ENCODE results near the gene TBC1D24. TPM values are rescaled to one million over a fixed set of nuclear protein-coding genes. Genes with fewer than 3 reads are reported as not detected.
A peak's percentile ranks its signal among the peaks of the same experiment; 100 is the strongest.

The TBC1D24 gene
- polyA plus RNA-seq, 1 of the 3 experiments (the other 2 are of a cell fraction) = 6.7 TPM

DNA sequence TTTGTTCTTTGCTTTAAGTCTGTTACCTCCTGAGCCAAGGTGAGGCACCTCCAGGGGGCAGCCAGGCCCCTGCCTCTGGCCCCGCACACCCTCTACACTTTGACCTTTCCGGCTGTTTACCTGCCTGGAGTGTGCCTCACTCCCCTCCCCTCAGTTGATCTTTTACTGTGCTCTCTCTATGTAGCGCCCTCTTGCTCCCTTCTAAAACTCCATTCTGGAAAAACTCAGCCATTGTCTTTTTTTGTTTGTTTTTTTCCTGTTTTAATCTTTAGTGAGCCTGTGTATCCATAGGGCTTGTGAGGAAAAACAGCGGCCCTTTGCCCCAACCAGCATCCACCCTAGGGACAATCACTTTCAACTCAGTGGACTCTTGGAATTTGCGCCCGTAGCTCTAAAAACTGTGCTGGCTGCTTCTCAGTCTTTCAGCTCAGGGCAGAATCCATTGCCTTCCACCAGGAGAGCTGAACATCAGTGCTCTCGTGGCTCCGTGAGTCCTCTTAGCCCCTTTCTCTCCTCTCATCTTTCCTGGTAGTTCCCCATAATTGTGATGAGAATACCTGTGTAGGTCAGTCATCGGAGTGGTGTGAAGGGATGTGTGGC, 49.5 kb downstream of the TBC1D24 start:
- no peaks in the 10 kb centered on the region for H3K9me3 ChIP-seq
- H4K20me1 ChIP-seq (ENCODE audit: insufficient read depth) = peaks cover under 1% of the 10 kb centered on the region; the same call in 1 of the 2 replicates
- ChIA-PET POLR2A (no interaction called here), CTCF (interaction anchor here (2.3 kb wide), 1 partner anchor 23 kb away, joined by 8 read pairs; no protein-coding TSS in a partner anchor)
- H2AFZ ChIP-seq (ENCODE audit: low read depth) = no peak overlapping the region
- peaks cover 0 to 10% of the 10 kb centered on the region in 2 experiments; a peak in 2 of 4 replicates for H3K4me1 ChIP-seq (ENCODE audit: control insufficient read depth in 1 of 2, insufficient read depth in 2 of 2, low read depth in 1 of 2, low read length in 1 of 2)
- no peak overlapping the region for H3K4me2 ChIP-seq
- H3K36me3 ChIP-seq (replicated peaks in 1 of 2; ENCODE audit: control insufficient read depth in 1 of 2, insufficient read depth in 2 of 2, low read length in 1 of 2) = peaks cover 24 to 41% of the 10 kb centered on the region in 2 experiments
- no peak for DNase-seq
- peaks cover under 1% of the 10 kb centered on the region for H3F3A ChIP-seq (replicated peaks; ENCODE audit: insufficient read depth)
- no peak overlapping the region for H3K9ac ChIP-seq
- H3K79me2 ChIP-seq (ENCODE audit: insufficient read depth) = peaks cover 39% of the 10 kb centered on the region
- H3K27ac ChIP-seq (ENCODE audit: low read depth in 2 of 2, low read length in 1 of 2) = no peak overlapping the region
- no peaks in the 10 kb centered on the region for H3K9me2 ChIP-seq
- no peak overlapping the region for H3K4me3 ChIP-seq (ENCODE audit: low read depth in 2 of 2, low read length in 1 of 2)
- TF ChIP-seq TAF1 (IDR thresholded peaks at IDR 0.05; ENCODE audit: borderline replicate concordance, low read depth, low read length) (no peak), TCF12 (IDR thresholded peaks at IDR 0.05) (no peak), RXRA (IDR thresholded peaks at IDR 0.05; ENCODE audit: borderline replicate concordance, low read depth) (no peak), MXI1 (IDR thresholded peaks at IDR 0.05; ENCODE audit: low read depth, low read length) (no peak), NFIC (IDR thresholded peaks at IDR 0.05; ENCODE audit: borderline replicate concordance) (no peak), ELF1 (IDR thresholded peaks at IDR 0.05) (no peak), YY1 (IDR thresholded peaks at IDR 0.05; ENCODE audit: low read depth) (no peak), NRF1 (IDR thresholded peaks at IDR 0.05; ENCODE audit: low read depth, low read length) (no peak), GATA2 (CRISPR knock-in tag; IDR thresholded peaks at IDR 0.05) (no peak), RFX5 (IDR thresholded peaks at IDR 0.05; ENCODE audit: low read length) (no peak), FOSL2 (IDR thresholded peaks at IDR 0.05; ENCODE audit: borderline replicate concordance, low read depth) (no peak), EZH2phosphoT487 (IDR thresholded peaks at IDR 0.05; ENCODE audit: borderline replicate concordance, low read depth) (no peak), RCOR1 (IDR thresholded peaks at IDR 0.05; ENCODE audit: low read length) (no peak)
- TF ChIP-seq, protein P1, sequence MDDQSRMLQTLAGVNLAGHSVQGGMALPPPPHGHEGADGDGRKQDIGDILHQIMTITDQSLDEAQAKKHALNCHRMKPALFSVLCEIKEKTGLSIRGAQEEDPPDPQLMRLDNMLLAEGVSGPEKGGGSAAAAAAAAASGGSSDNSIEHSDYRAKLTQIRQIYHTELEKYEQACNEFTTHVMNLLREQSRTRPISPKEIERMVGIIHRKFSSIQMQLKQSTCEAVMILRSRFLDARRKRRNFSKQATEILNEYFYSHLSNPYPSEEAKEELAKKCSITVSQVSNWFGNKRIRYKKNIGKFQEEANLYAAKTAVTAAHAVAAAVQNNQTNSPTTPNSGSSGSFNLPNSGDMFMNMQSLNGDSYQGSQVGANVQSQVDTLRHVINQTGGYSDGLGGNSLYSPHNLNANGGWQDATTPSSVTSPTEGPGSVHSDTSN (IDR thresholded peaks at IDR 0.05) = no peak
- TF ChIP-seq, protein P2, sequence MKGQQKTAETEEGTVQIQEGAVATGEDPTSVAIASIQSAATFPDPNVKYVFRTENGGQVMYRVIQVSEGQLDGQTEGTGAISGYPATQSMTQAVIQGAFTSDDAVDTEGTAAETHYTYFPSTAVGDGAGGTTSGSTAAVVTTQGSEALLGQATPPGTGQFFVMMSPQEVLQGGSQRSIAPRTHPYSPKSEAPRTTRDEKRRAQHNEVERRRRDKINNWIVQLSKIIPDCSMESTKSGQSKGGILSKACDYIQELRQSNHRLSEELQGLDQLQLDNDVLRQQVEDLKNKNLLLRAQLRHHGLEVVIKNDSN (IDR thresholded peaks at IDR 0.05; ENCODE audit: borderline replicate concordance, low read depth) = no peak
- WGBS (ENCODE audit: low lambda C conversion rate) = 95% methylated on average over 9 of the region's 9 CpGs
- no peaks in the 10 kb centered on the region for H3K27me3 ChIP-seq (ENCODE audit: insufficient read depth)

DNA sequence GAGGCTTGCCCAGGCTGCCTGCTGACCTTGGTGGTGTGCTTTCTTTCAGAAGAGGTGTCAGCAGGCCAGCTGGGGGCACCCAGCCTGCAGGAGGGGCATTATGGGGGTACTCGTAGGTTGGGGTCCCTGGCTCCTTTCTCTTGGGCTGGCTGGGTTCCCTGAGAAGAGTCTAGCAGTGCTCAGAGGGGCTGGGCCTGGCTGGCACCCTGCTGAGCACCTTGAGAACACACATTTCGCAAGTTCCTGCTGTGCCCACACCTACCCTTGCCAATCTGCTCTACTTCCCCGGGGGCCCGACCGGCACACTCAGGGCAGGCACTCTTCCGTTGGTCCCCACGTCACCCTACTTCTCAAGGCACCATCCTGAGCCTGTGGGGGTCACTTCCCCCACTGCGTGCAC, 51.2 kb downstream of the TBC1D24 start:
- H3K9me2 ChIP-seq = no peaks in the 10 kb centered on the region
- peak; percentile 11 for DNase-seq
- H3K36me3 ChIP-seq (replicated peaks in 1 of 2; ENCODE audit: control insufficient read depth in 1 of 2, insufficient read depth in 2 of 2, low read length in 1 of 2) = peaks cover 24 to 39% of the 10 kb centered on the region in 2 experiments
- 97% methylated on average over 7 of the region's 8 CpGs for WGBS (ENCODE audit: low lambda C conversion rate)
- ChIA-PET POLR2A (no interaction called here), CTCF (no interaction called here)
- H3K27me3 ChIP-seq (ENCODE audit: insufficient read depth) = no peaks in the 10 kb centered on the region
- peaks cover 32% of the 10 kb centered on the region for H3K79me2 ChIP-seq (ENCODE audit: insufficient read depth)
- H3K4me1 ChIP-seq (ENCODE audit: control insufficient read depth in 1 of 2, insufficient read depth in 2 of 2, low read depth in 1 of 2, low read length in 1 of 2) = peaks cover 0 to 6% of the 10 kb centered on the region in 2 experiments; a peak in 3 of 4 replicates
- no peak overlapping the region for H3K4me3 ChIP-seq (ENCODE audit: low read depth in 2 of 2, low read length in 1 of 2)
- H3K9ac ChIP-seq = no peak overlapping the region
- H3K4me2 ChIP-seq = no peak overlapping the region
- peaks cover 2% of the 10 kb centered on the region for H3F3A ChIP-seq (replicated peaks; ENCODE audit: insufficient read depth)
- H2AFZ ChIP-seq (ENCODE audit: low read depth) = no peak overlapping the region
- no peak overlapping the region for H3K27ac ChIP-seq (ENCODE audit: low read depth in 2 of 2, low read length in 1 of 2)
- no peaks in the 10 kb centered on the region for H3K9me3 ChIP-seq
- H4K20me1 ChIP-seq (ENCODE audit: insufficient read depth) = no peaks in the 10 kb centered on the region
- TF ChIP-seq, protein P1 (IDR thresholded peaks at IDR 0.05) = no peak
- TF ChIP-seq FOXM1 (IDR thresholded peaks at IDR 0.05; ENCODE audit: low read depth) (no peak), POLR2AphosphoS5 (IDR thresholded peaks at IDR 0.05; ENCODE audit: low read depth, low read length) (no peak), SMC3 (IDR thresholded peaks at IDR 0.05; ENCODE audit: low read depth, low read length) (no peak), ELF1 (IDR thresholded peaks at IDR 0.05) (no peak), CHD2 (IDR thresholded peaks at IDR 0.05; ENCODE audit: low read length, partially characterized antibody) (no peak), FOSL2 (IDR thresholded peaks at IDR 0.05; ENCODE audit: borderline replicate concordance, low read depth) (no peak), TCF12 (IDR thresholded peaks at IDR 0.05) (no peak)
- TF ChIP-seq, protein P3, sequence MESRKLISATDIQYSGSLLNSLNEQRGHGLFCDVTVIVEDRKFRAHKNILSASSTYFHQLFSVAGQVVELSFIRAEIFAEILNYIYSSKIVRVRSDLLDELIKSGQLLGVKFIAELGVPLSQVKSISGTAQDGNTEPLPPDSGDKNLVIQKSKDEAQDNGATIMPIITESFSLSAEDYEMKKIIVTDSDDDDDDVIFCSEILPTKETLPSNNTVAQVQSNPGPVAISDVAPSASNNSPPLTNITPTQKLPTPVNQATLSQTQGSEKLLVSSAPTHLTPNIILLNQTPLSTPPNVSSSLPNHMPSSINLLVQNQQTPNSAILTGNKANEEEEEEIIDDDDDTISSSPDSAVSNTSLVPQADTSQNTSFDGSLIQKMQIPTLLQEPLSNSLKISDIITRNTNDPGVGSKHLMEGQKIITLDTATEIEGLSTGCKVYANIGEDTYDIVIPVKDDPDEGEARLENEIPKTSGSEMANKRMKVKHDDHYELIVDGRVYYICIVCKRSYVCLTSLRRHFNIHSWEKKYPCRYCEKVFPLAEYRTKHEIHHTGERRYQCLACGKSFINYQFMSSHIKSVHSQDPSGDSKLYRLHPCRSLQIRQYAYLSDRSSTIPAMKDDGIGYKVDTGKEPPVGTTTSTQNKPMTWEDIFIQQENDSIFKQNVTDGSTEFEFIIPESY (IDR thresholded peaks at IDR 0.05; ENCODE audit: borderline replicate concordance, low read depth) = no peak
- TF ChIP-seq, protein P4, sequence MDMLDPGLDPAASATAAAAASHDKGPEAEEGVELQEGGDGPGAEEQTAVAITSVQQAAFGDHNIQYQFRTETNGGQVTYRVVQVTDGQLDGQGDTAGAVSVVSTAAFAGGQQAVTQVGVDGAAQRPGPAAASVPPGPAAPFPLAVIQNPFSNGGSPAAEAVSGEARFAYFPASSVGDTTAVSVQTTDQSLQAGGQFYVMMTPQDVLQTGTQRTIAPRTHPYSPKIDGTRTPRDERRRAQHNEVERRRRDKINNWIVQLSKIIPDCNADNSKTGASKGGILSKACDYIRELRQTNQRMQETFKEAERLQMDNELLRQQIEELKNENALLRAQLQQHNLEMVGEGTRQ (IDR thresholded peaks at IDR 0.05; ENCODE audit: borderline replicate concordance, low read depth, low read length) = no peak
- TF ChIP-seq, protein P2 (IDR thresholded peaks at IDR 0.05; ENCODE audit: borderline replicate concordance, low read depth) = no peak
